T-helper 1 cell treated with Interleukin-12 subunit alpha and Interleukin-12 subunit beta and Interleukin-4 antibody, amounts not matched to agents 30 μg/mL and 1 μg/mL, for 36 hours (primary cell): ENCODE data around the gene COL8A1.
"Not testable (repeated sequence)": the region's sequence is repeated elsewhere in the genome, so short reads cannot be mapped to it uniquely, and the experiment has no call there.

ENCODE experiments used
- H3K27ac Mint-ChIP-seq: one replicate; pipeline ENCODE4 v1.8.0; 2021; ENCODE audit warnings: mild to moderate bottlenecking, mixed read lengths
- H3K27me3 Mint-ChIP-seq: one replicate; pipeline ENCODE4 v1.8.0; 2021; ENCODE audit warnings: low read depth, mixed read lengths
- H3K36me3 Mint-ChIP-seq: one replicate; pipeline ENCODE4 v1.8.0; 2021; ENCODE audit warnings: low read depth, mixed read lengths
- H3K4me1 Mint-ChIP-seq: one replicate; pipeline ENCODE4 v1.8.0; 2021; ENCODE audit warnings: low read depth, mixed read lengths
- H3K4me3 Mint-ChIP-seq: one replicate; pipeline ENCODE4 v1.8.0; 2021; ENCODE audit warnings: mild to moderate bottlenecking, moderate library complexity, mixed read lengths
- H3K9me3 Mint-ChIP-seq: one replicate; pipeline ENCODE4 v1.8.0; 2021; ENCODE audit warnings: mixed read lengths

The COL8A1 gene

DNA sequence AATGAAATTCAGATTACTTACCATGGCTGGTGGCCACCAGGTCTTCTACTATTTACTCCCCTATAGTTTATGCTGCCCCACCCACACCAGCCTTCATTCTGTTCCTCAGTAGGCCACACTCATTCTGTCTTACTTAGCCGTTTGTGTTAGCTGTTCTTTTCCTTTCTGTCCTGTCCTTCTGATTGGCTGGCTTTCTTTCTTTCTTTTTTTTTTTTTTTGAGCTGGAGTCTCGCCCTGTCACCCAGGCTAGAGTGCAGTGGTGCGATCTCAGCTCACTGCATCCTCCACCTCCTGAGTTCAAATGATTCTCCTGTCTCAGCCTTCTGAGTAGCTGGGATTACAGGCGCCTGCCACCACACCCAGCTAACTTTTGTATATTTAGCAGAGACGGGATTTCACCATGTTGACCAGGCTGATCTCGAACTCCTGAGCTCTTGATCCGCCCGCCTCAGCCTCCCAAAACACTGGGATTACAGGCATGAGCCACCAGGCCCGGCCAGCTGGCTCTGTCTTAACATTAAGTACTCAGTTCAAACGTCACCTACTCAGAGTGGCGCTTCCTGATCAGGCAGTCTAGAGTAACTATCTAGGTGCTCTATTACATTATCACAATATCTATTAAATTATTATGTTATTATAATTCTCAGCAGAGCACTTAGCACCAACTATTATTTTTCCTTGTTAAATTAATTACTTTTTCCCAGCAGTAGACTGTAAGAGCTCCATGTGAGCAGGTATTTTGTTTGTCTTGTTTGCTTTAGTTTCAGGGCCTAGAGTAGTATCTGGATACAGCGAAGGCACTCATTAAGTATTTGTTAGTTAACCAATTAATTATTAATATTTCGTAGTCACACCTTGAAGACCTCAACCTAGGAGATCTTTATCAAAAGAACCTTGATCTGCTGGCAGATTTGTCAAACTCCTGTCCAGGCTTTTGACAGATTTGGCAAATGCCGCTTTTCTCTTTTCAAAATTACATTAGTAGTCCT lies 185.6 kb downstream of the COL8A1 start:
- Mint-ChIP-seq H3K9me3 (no peaks in the 10 kb centered on the region), H3K27me3 (no peaks in the 10 kb centered on the region), H3K27ac (no peak overlapping the region), H3K36me3 (peaks cover 2% of the 10 kb centered on the region), H3K4me1 (peaks cover 10% of the 10 kb centered on the region), H3K4me3 (no peak overlapping the region)

DNA sequence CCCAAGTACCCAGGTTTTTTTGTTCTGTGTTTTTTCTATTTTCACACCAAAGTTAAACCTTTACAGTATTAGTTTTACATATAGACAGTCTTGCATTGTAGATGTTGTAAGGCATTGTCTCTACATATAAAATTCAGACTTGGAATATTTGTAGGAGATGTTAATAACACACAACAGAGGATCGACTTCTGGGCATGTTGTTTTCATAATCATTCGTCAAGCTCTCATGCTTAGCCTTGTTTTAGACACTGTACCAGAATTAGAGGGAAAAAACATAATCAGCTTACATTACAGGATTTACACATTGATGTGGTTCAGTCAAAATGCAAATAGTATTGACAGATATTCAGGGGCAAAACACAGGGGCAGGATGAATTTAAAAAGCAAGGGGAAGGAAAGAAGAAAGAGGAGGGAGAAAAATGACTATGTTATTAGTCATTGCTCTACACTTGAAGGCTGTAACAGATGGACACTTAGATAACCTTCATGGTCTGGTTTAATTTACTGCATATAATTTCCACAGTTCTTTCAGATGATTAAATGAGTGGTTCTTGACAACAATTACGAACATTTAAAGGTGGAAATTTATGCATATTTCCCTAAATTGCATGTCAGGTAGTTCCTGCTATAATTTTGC lies 186.7 kb downstream of the COL8A1 start:
- no peak overlapping the region for H3K4me3 Mint-ChIP-seq
- H3K9me3 Mint-ChIP-seq = no peaks in the 10 kb centered on the region
- peaks cover 7% of the 10 kb centered on the region for H3K4me1 Mint-ChIP-seq
- H3K36me3 Mint-ChIP-seq = peaks cover 2% of the 10 kb centered on the region
- H3K27me3 Mint-ChIP-seq = no peaks in the 10 kb centered on the region
- no peak overlapping the region for H3K27ac Mint-ChIP-seq

DNA sequence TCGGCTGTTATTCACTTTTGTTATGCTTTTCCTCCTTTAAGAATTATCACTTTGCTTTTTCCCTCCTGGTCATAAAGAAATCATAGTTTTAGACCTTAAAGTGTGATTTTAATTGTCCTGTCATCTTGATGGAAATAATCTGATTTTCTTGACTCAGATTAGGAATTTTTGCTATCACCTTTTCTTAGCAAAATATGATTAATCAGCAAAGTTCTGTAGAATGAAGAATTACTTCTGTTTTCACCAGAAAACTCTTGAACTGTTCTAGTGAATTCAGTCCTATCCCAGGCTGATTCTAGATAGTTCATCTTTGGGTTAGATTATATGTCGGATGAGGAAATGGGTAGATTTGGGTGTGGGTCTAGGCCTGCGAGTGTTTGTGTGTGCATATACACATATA lies 191.4 kb downstream of the COL8A1 start:
- Mint-ChIP-seq H3K27me3 (no peaks in the 10 kb centered on the region), H3K27ac (no peak overlapping the region), H3K36me3 (no peaks in the 10 kb centered on the region), H3K9me3 (no peaks in the 10 kb centered on the region), H3K4me1 (peaks cover 2% of the 10 kb centered on the region), H3K4me3 (no peak overlapping the region)

DNA sequence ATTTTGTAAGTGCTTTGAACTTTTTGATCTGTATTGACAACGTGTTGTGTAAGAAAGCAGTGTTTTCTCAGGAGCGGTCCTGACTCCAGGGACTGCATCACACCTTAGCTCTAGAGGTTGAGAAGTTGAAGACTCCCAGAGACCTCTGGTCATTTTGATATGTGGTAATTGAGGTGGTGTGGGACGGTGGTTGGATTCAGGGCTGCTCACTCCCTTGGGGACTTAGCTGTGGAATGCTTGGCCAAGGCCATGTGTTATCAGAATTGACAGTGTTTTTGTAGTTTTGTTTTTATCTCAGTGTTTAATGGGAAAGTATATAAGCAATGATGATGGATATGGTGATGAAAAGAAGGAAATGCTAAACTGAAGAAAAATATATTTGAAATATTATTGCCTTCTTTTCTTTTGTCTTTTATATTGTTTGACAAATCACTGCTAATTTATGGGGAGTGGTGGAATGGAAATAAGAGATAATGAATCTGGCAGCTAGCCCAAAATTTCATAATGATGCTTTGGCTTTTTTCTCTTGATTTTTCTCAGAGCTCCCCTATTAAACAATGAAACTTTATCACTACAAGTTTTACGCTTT lies 195.3 kb downstream of the COL8A1 start:
- no peaks in the 10 kb centered on the region for H3K27me3 Mint-ChIP-seq
- no peaks in the 10 kb centered on the region for H3K36me3 Mint-ChIP-seq
- H3K4me3 Mint-ChIP-seq = no peak overlapping the region
- peaks cover 2% of the 10 kb centered on the region for H3K4me1 Mint-ChIP-seq
- no peaks in the 10 kb centered on the region for H3K9me3 Mint-ChIP-seq
- no peak overlapping the region for H3K27ac Mint-ChIP-seq

DNA sequence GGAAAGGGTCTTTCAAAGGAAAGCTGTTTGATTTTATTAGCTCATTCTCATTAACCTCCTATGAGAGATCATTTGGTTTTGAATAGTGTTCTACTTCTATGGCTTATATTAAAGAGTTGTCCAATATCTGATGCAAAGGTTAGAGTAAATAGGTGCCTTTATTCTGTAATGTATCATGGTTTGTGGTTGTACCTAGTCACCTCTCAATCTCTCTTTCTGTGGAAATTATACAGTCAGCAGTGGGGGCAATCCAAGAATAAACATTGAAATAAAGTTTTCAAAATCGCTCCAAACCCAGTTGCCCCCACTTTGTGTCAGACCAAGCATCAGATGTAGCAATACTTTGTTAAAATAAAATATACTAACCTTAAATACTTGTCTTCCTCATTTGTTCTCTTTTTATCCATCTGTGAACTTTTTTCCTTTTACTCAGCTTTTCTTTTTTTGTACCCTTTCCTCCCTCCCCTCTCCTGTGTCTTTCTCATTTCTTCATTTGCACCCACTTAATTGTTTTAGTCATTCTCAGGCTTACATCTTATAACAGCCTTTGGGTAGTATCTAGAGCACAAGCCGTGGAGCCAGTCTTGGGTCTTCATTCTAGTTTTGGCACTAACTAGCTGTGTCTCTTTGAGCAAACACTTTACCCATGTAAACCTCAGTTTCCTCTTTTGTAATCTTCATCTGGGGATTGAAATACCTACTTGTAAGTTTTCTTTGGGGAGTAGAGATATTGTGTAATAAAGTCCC lies 196.0 kb downstream of the COL8A1 start:
- no peak overlapping the region for H3K27ac Mint-ChIP-seq
- H3K4me1 Mint-ChIP-seq = peaks cover 2% of the 10 kb centered on the region
- no peaks in the 10 kb centered on the region for H3K36me3 Mint-ChIP-seq
- no peaks in the 10 kb centered on the region for H3K27me3 Mint-ChIP-seq
- H3K4me3 Mint-ChIP-seq = no peak overlapping the region
- H3K9me3 Mint-ChIP-seq = no peaks in the 10 kb centered on the region

DNA sequence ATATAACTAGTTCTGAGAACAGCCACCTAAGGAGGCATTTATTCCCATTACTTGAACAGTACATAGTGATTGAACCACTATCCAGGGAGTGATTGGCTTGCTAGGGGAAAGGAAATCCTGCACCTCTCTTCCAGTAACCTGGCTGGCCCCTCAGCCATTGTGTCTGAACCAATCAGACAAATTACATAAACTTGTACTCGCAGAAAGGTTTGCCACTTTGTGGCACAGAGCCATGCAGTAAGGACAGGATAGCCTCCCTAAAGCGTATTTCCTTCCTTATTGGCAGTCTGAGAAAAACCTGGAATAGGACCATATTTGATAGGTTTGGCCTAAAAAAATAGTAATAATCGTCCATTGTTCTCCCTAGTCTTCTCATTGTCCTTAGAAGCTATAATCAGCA lies 198.3 kb downstream of the COL8A1 start:
- no peaks in the 10 kb centered on the region for H3K9me3 Mint-ChIP-seq
- H3K36me3 Mint-ChIP-seq = no peaks in the 10 kb centered on the region
- H3K27me3 Mint-ChIP-seq = no peaks in the 10 kb centered on the region
- no peak overlapping the region for H3K27ac Mint-ChIP-seq
- no peak overlapping the region for H3K4me3 Mint-ChIP-seq
- peaks cover 2% of the 10 kb centered on the region for H3K4me1 Mint-ChIP-seq

DNA sequence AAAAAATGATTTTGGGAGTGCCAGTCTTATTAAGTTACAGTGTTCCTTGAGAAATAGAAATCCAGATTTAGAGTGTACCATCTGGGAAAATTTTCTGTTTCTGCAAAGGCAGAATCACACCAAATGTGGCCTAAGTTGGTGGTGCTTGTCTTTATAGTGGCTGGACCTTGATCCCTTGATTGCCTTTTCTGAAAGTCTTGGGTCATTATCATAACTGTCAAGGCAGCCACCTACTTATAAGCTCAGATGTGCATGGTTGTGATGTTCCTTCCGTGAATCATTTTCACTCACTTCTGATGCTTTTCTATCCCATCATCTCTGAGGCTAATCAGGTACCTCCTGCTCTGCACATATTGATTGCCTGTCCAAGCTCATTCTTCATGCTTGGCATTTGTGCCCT lies 199.3 kb downstream of the COL8A1 start:
- peaks cover 2% of the 10 kb centered on the region for H3K4me1 Mint-ChIP-seq
- H3K9me3 Mint-ChIP-seq = no peaks in the 10 kb centered on the region
- H3K36me3 Mint-ChIP-seq = no peaks in the 10 kb centered on the region
- H3K27ac Mint-ChIP-seq = no peak overlapping the region
- H3K27me3 Mint-ChIP-seq = no peaks in the 10 kb centered on the region
- no peak overlapping the region for H3K4me3 Mint-ChIP-seq

DNA sequence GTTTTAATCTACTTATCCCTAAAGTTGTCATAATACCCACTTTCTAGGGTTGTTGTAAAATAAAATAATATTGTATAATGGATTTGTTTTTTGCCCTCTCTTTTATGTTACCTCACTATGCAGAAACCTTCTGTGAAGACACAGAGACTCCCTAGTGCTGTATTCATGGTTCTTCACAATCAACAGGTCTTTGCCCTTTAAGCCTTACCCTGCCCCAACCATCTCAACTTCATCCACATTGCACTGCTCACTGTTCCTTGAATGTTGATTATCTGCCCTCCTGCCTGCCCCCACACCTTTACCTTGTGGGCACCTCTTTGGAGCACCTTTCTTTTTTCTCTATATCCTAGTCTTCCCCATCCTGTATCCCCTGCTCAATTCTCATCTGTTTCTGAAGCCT lies 200.4 kb downstream of the COL8A1 start:
- H3K4me1 Mint-ChIP-seq = peaks cover 6% of the 10 kb centered on the region
- H3K9me3 Mint-ChIP-seq = no peaks in the 10 kb centered on the region
- no peaks in the 10 kb centered on the region for H3K27me3 Mint-ChIP-seq
- no peak overlapping the region for H3K4me3 Mint-ChIP-seq
- H3K36me3 Mint-ChIP-seq = no peaks in the 10 kb centered on the region
- H3K27ac Mint-ChIP-seq = no peak overlapping the region

DNA sequence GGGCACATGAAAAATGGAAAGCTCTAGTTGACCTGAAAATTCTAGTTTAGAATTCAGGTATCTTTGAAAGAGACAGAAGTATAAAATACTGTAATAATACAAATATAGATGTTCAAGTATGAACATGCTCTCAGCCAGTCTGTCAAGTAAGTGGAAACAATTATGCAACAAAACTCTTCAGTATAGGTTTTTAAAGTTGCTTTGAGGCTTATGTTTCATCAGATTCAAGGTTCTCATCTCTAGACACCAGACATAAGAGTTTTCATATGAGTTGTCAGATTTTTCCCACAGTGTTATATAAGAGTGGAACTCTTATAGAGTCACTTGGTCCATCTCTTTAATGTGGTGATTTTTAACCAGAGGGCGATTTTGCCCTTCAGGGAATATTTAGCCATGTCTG lies 201.2 kb downstream of the COL8A1 start:
- Mint-ChIP-seq H3K36me3 (no peaks in the 10 kb centered on the region), H3K27ac (no peak overlapping the region), H3K27me3 (no peaks in the 10 kb centered on the region)

DNA sequence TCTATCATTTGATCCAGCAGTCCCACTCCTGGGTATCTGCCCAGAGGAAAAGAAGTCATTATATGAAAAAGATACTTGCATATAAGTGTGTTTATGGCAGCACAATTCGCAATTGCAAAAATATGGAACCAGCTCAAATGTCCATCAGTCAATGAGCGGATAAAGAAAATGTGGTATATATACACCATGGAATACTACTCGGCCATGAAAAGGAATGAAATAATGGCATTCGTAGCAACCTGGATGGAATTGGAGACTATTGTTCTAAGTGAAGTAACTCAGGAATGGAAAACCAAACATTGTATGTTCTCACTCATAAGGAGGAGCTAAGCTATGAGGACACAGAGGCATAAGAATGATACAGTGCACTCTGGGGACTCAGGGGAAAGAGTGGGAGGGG lies 203.6 kb downstream of the COL8A1 start:
- peaks cover 16% of the 10 kb centered on the region for H3K4me1 Mint-ChIP-seq
- H3K27ac Mint-ChIP-seq, H3K9me3 Mint-ChIP-seq, H3K27me3 Mint-ChIP-seq, H3K36me3 Mint-ChIP-seq, H3K4me3 Mint-ChIP-seq: not testable (repeated sequence)

More for the DNA sequence above, 201.2 kb downstream of the COL8A1 start:
- Mint-ChIP-seq H3K4me1 (peaks cover 10% of the 10 kb centered on the region), H3K4me3 (no peak overlapping the region), H3K9me3 (no peaks in the 10 kb centered on the region)

DNA sequence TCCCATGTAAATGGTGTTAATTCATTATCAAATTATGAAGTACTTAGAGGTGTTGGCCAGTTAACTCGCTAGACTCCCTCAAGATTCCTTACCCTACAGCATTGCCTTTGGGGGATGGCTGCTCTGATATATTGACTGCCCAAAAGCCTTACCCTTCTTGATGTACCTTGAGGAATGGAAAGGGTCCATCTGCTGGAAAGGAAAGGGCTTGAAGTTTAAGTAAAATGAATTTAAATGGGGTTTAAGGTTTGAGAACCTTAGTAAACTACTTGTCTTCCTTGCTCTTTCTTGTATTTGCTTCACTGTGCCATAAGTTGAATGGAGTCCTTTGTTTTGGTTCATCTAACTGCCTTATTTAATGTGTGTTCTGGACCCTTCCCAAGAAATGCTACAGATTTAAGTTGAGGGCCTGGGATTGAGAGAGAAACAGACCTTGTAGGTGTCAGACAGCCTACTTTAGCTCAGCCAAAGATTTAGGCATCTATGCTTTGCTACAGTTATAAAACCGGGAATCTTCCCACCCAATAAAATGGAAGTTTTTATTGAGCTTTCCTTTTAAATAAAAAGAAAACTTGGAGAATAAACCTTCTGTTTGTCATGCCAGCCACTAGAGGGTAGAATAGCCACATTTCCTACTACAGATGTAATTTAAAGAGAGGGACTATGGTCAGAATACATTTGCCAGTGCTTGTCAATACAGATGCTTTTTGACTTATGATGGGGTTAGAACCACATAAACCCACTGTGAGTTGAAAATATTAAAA lies 204.6 kb downstream of the COL8A1 start:
- Mint-ChIP-seq H3K27ac (no peak overlapping the region), H3K36me3 (peaks cover 5% of the 10 kb centered on the region), H3K4me3 (no peak overlapping the region), H3K27me3 (no peaks in the 10 kb centered on the region), H3K4me1 (peaks cover 18% of the 10 kb centered on the region), H3K9me3 (no peaks in the 10 kb centered on the region)

DNA sequence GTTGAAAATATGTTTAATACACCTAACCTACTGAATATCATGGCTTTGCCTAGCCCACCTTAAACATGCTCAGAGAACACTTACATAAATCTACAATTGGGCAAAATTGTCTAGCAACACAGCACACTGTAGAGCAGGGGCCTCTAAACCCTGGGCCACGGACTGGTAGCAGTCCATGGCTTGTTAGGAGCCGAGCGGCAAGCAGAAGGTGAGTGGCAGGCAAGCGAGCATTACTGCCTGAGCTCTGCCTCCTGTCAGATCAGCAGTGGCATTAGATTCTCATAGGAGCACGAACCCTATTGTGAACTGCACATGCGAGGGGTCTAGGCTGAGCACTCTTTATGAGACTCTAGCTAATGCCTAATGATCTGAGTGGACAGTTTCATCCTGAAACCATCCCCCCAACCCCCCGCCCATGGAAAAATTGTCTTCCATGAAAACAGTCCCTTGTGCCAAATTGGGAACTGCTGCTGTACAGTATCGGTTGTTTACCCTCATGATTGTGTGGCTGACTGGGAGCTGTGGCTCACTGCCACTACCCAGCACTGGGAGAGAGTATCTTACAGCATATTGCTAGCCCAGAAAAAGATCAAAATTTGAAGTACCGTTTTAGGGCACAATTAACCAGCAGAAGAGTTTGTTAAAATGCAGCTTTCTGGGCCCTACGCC lies 205.3 kb downstream of the COL8A1 start:
- Mint-ChIP-seq H3K4me3 (no peak overlapping the region), H3K36me3 (peaks cover 9% of the 10 kb centered on the region), H3K9me3 (no peaks in the 10 kb centered on the region), H3K27ac (no peak overlapping the region), H3K4me1 (peaks cover 18% of the 10 kb centered on the region), H3K27me3 (no peaks in the 10 kb centered on the region)

DNA sequence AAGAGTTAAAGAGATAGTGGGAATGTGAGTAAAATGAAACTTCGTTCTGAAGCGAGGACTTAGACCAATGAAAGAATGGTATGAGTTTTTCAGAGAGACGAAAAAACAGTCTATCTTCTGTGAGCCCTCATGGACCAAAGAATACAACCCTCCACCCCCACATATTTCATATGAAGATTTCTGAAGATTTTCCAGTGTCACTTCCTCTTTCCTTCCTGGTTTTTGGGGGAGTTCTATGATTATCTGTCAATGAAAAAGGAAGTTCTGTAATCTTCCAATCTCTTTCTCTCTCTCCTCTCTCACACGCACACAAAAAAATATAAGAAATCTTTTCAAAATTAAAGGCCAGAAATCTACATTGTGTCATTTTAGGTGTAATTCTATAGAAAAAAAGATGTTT lies 206.9 kb downstream of the COL8A1 start:
- H3K27me3 Mint-ChIP-seq = no peaks in the 10 kb centered on the region
- H3K27ac Mint-ChIP-seq = no peak overlapping the region
- H3K4me3 Mint-ChIP-seq = no peak overlapping the region
- H3K36me3 Mint-ChIP-seq = peaks cover 9% of the 10 kb centered on the region
- no peaks in the 10 kb centered on the region for H3K9me3 Mint-ChIP-seq
- H3K4me1 Mint-ChIP-seq = peaks cover 18% of the 10 kb centered on the region
